PC-3 (cell line): ENCODE results near the gene S100P. TPM values are rescaled to one million over a fixed set of nuclear protein-coding genes. Genes with fewer than 3 reads are reported as not detected.

Experiments
- ATAC-seq: fragments of 200-7000 bp; cut with Tn5 transposase; 2 replicates; pipeline ENCODE4 v1.9.1; 2020; ENCODE audit warnings: mild to moderate bottlenecking, moderate library complexity
- BruUV-seq: library from RNA; stranded (reverse); fragments of 400-500 nt; replicated peaks from 2 replicates; lab custom pipeline; 2021; lab: Mats Ljungman, UMichigan
- CTCF ChIA-PET: fragments of 300-600 bp; sonication (Branson Sonifier 250); formaldehyde crosslinking; loops from one replicate; lab custom pipeline; 2022; ENCODE audit warnings: antibody characterized with exemption; lab: Charles Lee
- POLR2A ChIA-PET: fragments of 300-600 bp; sonication (Branson Sonifier 250); formaldehyde crosslinking; loops from one replicate; lab custom pipeline; 2022; ENCODE audit warnings: antibody characterized with exemption; ENCODE audit not compliant: unreplicated experiment; lab: Charles Lee
- DNase-seq: peaks from one replicate; pipeline ENCODE4 v3.0.0-alpha.2; 2015
- H2AFZ ChIP-seq: fragments of 300-600 bp; sonication (generic); 2 replicates; pipeline ENCODE4 v1.6.0; 2016; ENCODE audit warnings: antibody characterized with exemption, low read length
- H3F3A ChIP-seq: fragments of 300-600 bp; sonication (generic); one replicate; pipeline ENCODE4 v1.6.0; 2017; ENCODE audit warnings: antibody characterized with exemption, low read length, control low read depth, mild to moderate bottlenecking; ENCODE audit not compliant: unreplicated experiment
- H3K27ac ChIP-seq: fragments of 300-600 bp; sonication (generic); 2 replicates; pipeline ENCODE4 v1.5.1; 2016; ENCODE audit warnings: mild to moderate bottlenecking, low read length
- H3K27me3 ChIP-seq: fragments of 300-600 bp; sonication (generic); 2 replicates; pipeline ENCODE4 v1.6.1; 2016; ENCODE audit warnings: low read length, mixed read lengths
- H3K36me3 ChIP-seq: fragments of 300-600 bp; sonication (generic); 2 replicates; pipeline ENCODE4 v1.6.1; 2016; ENCODE audit warnings: low read depth, mixed run types, low read length, mixed read lengths
- H3K4me1 ChIP-seq: fragments of 300-600 bp; sonication (generic); 2 replicates; pipeline ENCODE4 v1.5.1; 2016; ENCODE audit warnings: low read length; ENCODE audit not compliant: insufficient read depth
- H3K4me2 ChIP-seq: fragments of 300-600 bp; sonication (generic); 2 replicates; pipeline ENCODE4 v1.6.0; 2016; ENCODE audit warnings: low read length
- H3K4me3 ChIP-seq: fragments of 300-600 bp; sonication (generic); 2 replicates; pipeline ENCODE4 v1.5.1; 2016; ENCODE audit warnings: mild to moderate bottlenecking, low read length, mixed read lengths
- H3K79me2 ChIP-seq: fragments of 300-600 bp; sonication (generic); 2 replicates; pipeline ENCODE4 v1.6.1; 2017; ENCODE audit warnings: low read length, mixed read lengths
- H3K9ac ChIP-seq: fragments of 300-600 bp; sonication (generic); 2 replicates; pipeline ENCODE4 v1.6.0; 2016; ENCODE audit warnings: mild to moderate bottlenecking, low read length
- H3K9me2 ChIP-seq: fragments of 300-600 bp; sonication (generic); replicated peaks from 2 replicates; pipeline ENCODE4 v1.6.1; 2016; ENCODE audit warnings: mixed run types, low read length, mixed read lengths
- H3K9me3 ChIP-seq: fragments of 300-600 bp; sonication (generic); 2 replicates; pipeline ENCODE4 v1.6.1; 2016; ENCODE audit warnings: low read length, mixed read lengths
- H4K20me1 ChIP-seq: fragments of 300-600 bp; sonication (generic); 2 replicates; pipeline ENCODE4 v1.6.1; 2016; ENCODE audit warnings: low read length, mixed read lengths
- EZH2 ChIP-seq: fragments of 300-600 bp; sonication (generic); IDR thresholded peaks from one replicate; pipeline ENCODE4 v1.6.1; 2017; ENCODE audit warnings: antibody characterized with exemption, mild to moderate bottlenecking, low read length; ENCODE audit not compliant: unreplicated experiment
- EZH2phosphoT487 ChIP-seq: fragments of 300-600 bp; sonication (generic); IDR thresholded peaks from 2 replicates; pipeline ENCODE4 v1.6.1; 2018; ENCODE audit warnings: mild to moderate bottlenecking, antibody characterized with exemption, low read length, borderline replicate concordance
- intact Hi-C: fragments of 100-400 bp; cut with micrococcal nuclease; formaldehyde crosslinking; loops from 2 replicates; pipeline ENCODE4 v1.9.0; 2023
- total RNA-seq: library from RNA; depleted of rRNA; stranded (reverse); fragments of >200 nt; gene quantifications from 2 replicates; pipeline ENCODE4 v1.2.3, GENCODE V29; 2014
- TF ChIP-seq, protein P1 (sequence below): fragments of 300-600 bp; sonication (generic); conservative IDR thresholded peaks from 2 replicates; pipeline ENCODE4 v1.5.1; 2017; ENCODE audit warnings: antibody characterized with exemption, low read depth, mild to moderate bottlenecking, low read length

The S100P gene
- total RNA-seq, 1 experiment from 2014 or later = 59.8 TPM

DNA sequence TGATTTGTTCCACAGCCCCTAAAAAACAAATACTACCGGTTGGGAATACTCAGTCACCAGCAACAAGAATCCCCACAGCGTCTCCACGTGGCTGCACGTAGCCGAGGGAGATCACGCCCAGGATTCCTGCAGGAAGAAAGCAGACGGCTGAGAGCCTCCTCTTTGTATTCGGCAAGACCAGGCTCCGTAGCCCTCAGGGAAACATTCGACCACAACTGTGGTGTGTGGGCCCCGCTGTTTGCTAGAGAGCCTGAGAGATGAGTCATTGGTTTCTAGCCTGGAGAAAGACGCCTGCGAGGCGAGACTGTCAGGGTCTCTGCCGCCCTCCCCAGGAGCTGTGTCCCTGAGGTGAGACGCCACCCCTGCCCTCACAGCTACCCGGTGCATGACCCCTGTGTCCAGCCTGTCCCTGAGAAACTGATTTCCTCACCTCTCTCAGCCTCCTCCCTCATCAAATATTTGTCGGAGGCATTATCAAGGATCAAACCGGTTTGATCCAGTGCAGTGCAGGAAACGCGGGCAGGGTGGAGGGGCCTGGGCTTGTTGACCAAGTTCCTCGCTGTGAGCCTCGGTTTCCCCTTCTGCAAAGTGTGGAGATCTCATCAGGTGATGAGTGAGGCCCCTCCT lies 4.7 kb upstream of the S100P start:
- Histone ChIP-seq H3K4me2 (peak overlapping the region; percentile 60), H4K20me1 (no peaks in the 10 kb centered on the region), H3K4me1 (peaks cover 46% of the 10 kb centered on the region), H2AFZ (peak overlapping the region; percentile 40), H3K36me3 (no peaks in the 10 kb centered on the region), H3K9me3 (no peaks in the 10 kb centered on the region), H3K27ac (peak overlapping the region; percentile 90), H3K27me3 (no peaks in the 10 kb centered on the region), H3K79me2 (peaks cover 3% of the 10 kb centered on the region; the same call in 1 of the 2 replicates), H3F3A (no peaks in the 10 kb centered on the region), H3K9ac (peak overlapping the region; percentile 64), H3K9me2 (no peaks in the 10 kb centered on the region), H3K4me3 (0 out of 2 replicates have a peak overlapping the region, but pooled peaks have one; percentile 21)
- ATAC-seq = peak; percentile 78
- intact Hi-C loops = no loop called here
- ChIA-PET CTCF (no interaction called here), POLR2A (no interaction called here)
- no TSS peak for BruUV-seq
- TF ChIP-seq, protein P1, sequence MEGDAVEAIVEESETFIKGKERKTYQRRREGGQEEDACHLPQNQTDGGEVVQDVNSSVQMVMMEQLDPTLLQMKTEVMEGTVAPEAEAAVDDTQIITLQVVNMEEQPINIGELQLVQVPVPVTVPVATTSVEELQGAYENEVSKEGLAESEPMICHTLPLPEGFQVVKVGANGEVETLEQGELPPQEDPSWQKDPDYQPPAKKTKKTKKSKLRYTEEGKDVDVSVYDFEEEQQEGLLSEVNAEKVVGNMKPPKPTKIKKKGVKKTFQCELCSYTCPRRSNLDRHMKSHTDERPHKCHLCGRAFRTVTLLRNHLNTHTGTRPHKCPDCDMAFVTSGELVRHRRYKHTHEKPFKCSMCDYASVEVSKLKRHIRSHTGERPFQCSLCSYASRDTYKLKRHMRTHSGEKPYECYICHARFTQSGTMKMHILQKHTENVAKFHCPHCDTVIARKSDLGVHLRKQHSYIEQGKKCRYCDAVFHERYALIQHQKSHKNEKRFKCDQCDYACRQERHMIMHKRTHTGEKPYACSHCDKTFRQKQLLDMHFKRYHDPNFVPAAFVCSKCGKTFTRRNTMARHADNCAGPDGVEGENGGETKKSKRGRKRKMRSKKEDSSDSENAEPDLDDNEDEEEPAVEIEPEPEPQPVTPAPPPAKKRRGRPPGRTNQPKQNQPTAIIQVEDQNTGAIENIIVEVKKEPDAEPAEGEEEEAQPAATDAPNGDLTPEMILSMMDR = 0 out of 2 replicates have a peak, but pooled peaks have one; percentile 28
- no peak for TF ChIP-seq EZH2
- DNase-seq = peak; percentile 92

DNA sequence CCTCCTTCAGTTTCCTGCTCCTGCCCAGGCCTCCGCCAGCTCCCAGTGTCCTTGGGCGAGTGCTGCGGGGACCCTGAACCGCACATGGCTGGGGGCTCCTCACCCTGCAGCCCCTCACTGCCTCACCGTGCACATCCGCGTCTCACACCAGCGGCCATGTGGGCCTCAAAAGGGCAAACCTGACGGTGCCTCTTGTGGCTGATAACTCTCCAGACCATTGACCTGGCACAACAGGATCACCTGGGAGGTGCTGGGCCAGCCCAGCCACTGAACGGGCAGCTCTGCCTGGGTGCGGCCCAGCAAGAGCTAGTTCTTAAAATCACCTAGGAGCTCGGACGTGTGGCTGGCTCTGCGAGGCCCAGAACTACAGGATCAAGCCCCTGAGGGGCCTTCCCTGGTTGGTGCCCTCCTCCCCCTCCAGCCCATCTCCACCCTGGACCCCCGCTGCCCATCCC lies 4.1 kb upstream of the S100P start:
- H3K9me3 ChIP-seq = no peaks in the 10 kb centered on the region
- H3F3A ChIP-seq = no peaks in the 10 kb centered on the region
- DNase-seq (peak; percentile 19), ATAC-seq (peak; percentile 30)
- no peaks in the 10 kb centered on the region for H3K9me2 ChIP-seq
- TF ChIP-seq, protein P1 = no peak
- TF ChIP-seq EZH2phosphoT487 (no peak), EZH2 (no peak)
- no peaks in the 10 kb centered on the region for H4K20me1 ChIP-seq
- no peaks in the 10 kb centered on the region for H3K36me3 ChIP-seq
- no peaks in the 10 kb centered on the region for H3K27me3 ChIP-seq
- ChIA-PET POLR2A (interaction anchor here (0.6 kb wide), 1 partner anchor 15 kb away, joined by 4 read pairs; no protein-coding TSS in a partner anchor), CTCF (no interaction called here)
- no peak overlapping the region for H3K4me3 ChIP-seq
- intact Hi-C loops = no loop called here
- no TSS peak for BruUV-seq
- peak overlapping the region; percentile 40 for H2AFZ ChIP-seq
- H3K9ac ChIP-seq = peak overlapping the region; percentile 64
- H3K79me2 ChIP-seq = peaks cover 8% of the 10 kb centered on the region
- peak overlapping the region; percentile 60 for H3K4me2 ChIP-seq
- H3K4me1 ChIP-seq = peaks cover 51% of the 10 kb centered on the region
- H3K27ac ChIP-seq = peak overlapping the region; percentile 90

DNA sequence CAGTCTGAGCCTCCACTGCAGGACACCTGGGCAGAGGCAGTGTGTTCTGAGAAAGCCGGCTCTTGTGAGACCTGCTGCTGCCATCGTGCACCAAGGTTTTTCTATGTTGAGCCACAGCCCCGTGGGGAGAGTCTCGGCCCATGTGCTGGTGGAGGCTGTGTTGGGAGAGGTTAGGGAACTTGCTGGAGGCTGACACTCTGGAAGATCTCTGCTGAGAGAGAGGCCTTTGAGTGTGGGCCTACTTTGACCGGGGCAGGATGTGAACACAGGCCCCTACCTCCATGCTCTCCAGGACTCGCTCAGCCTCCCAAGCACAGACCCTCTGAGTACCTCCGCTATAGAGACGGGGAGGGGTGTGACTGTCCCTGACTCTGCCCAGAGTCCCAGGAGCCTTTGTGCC lies 1.3 kb upstream of the S100P start:
- peak overlapping the region; percentile 82 for H3K9ac ChIP-seq
- no peaks in the 10 kb centered on the region for H3K27me3 ChIP-seq
- peaks cover 75% of the 10 kb centered on the region for H3K4me1 ChIP-seq
- H3K36me3 ChIP-seq = no peaks in the 10 kb centered on the region
- CTCF ChIA-PET = interaction anchor here (0.5 to 0.7 kb wide), 2 partner anchors 18 to 92 kb away, joined by 3 to 5 read pairs; no protein-coding TSS in a partner anchor
- no peaks in the 10 kb centered on the region for H3K9me2 ChIP-seq
- ATAC-seq (no peak), DNase-seq (no peak)
- H3F3A ChIP-seq = peaks cover 5% of the 10 kb centered on the region
- H3K4me3 ChIP-seq = no peak overlapping the region
- BruUV-seq = no TSS peak
- H3K79me2 ChIP-seq = peaks cover 21% of the 10 kb centered on the region
- H3K4me2 ChIP-seq = peak overlapping the region; percentile 81; the same call in 1 of the 2 replicates
- no peak for TF ChIP-seq EZH2
- TF ChIP-seq, protein P1 = no peak
- TF ChIP-seq EZH2phosphoT487 = no peak
- peak overlapping the region; percentile 96 for H3K27ac ChIP-seq
- H4K20me1 ChIP-seq = no peaks in the 10 kb centered on the region
- intact Hi-C loops = no loop called here
- H2AFZ ChIP-seq = no peak overlapping the region
- H3K9me3 ChIP-seq = no peaks in the 10 kb centered on the region
- POLR2A ChIA-PET = interaction anchor here (0.7 kb wide), 2 partner anchors 18 to 307 kb away, joined by 4 read pairs; no protein-coding TSS in a partner anchor
